ENCODE results near the gene CDH22. TPM values are rescaled to one million over a fixed set of nuclear protein-coding genes. Genes with fewer than 3 reads are reported as not detected.

Gene CDH22
- total RNA-seq, 1 donor from 2014 or later, result 0.09 TPM

GRCh38 chr20:46134716-46135115 lies 173.6 kb downstream of the CDH22 start:
- H3K27ac Mint-ChIP-seq (ENCODE audit: unreplicated experiment), result no peak overlapping the region

DNA sequence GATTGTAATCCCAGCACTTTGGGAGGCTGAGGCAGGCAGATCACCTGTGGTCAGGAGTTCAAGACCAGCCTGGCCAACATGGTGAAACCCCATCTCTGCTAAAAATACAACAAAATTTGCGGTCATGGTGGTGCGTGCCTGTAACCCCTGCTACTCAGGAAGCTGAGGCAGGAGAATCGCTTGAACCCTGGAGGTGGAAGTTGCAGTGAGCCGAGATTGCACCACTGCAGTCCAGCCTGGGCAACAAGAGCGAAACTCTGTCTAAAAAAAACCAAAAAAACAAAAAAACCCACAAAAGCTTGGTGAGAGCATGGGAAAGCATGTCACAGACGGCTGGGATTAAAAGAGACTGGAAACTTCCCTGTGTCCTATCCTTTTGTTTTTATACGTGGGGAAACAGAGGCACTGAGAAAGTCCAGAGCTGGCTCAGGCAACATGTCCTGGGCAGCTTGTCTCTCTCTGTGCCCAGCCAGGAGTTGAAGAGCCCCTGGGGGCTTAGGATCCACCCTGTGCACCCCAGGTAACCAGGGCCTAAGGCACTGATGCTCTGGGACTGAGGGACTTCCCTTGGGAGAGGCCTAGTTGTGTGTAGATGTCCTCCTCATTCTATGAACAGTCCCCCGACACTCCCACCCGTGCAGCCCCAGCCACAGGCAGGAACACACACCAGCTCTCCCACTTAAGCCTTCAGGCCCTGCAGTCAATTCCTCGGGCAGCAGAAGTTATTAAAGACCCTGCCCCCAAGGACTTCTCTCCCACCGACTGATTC lies 174.2 kb downstream of the CDH22 start:
- H3K27ac Mint-ChIP-seq (ENCODE audit: unreplicated experiment), result no peak overlapping the region
- no peak overlapping the region for H3K4me3 Mint-ChIP-seq
- H3K4me1 Mint-ChIP-seq, result peaks cover 15% of the 10 kb centered on the region
- DNase-seq (ENCODE audit: low read depth, low spot score), result no peak
- H3K36me3 Mint-ChIP-seq (ENCODE audit: low read depth), result no peaks in the 10 kb centered on the region
- peaks cover 40% of the 10 kb centered on the region for H3K27me3 Mint-ChIP-seq (ENCODE audit: low read depth)
- TF ChIP-seq CTCF (conservative IDR thresholded peaks at IDR 0.05), result no peak
- no peaks in the 10 kb centered on the region for H3K9me3 Mint-ChIP-seq

More at GRCh38 chr20:46134716-46135115, 173.6 kb downstream of the CDH22 start:
- H3K27me3 Mint-ChIP-seq (ENCODE audit: low read depth), result peaks cover 37% of the 10 kb centered on the region
- peaks cover 19% of the 10 kb centered on the region for H3K4me1 Mint-ChIP-seq
- no peak for DNase-seq (ENCODE audit: low read depth, low spot score)
- no peak for TF ChIP-seq CTCF (conservative IDR thresholded peaks at IDR 0.05)
- H3K36me3 Mint-ChIP-seq (ENCODE audit: low read depth), result no peaks in the 10 kb centered on the region
- H3K9me3 Mint-ChIP-seq, result no peaks in the 10 kb centered on the region
- no peak overlapping the region for H3K4me3 Mint-ChIP-seq

DNA sequence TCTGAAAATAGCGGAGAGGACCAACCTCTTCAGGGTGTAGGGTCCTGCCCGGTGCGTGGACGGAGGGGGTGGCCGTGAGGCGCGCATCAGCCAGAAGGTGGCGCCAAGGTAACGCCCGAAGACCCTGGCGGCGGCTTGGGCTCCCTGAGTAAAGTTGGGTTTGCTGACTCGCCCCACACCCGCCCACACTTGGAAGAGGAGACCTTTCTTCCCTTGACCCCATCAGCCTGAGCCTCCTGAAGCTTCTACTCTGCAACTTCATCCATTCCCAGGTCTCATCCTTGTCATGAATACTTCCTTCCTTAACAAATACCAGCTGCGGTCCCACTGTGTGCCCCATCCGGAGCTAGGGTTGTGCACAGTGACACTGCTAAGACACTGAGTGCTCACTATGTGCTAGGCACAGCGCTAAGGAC lies 175.6 kb downstream of the CDH22 start:
- peak; percentile 82 for DNase-seq (ENCODE audit: low read depth, low spot score)
- Mint-ChIP-seq H3K9me3 (no peaks in the 10 kb centered on the region), H3K4me1 (peaks cover 10% of the 10 kb centered on the region), H3K27ac (ENCODE audit: unreplicated experiment) (no peak overlapping the region), H3K36me3 (ENCODE audit: low read depth) (no peaks in the 10 kb centered on the region), H3K4me3 (no peak overlapping the region), H3K27me3 (ENCODE audit: low read depth) (peaks cover 46% of the 10 kb centered on the region)
- TF ChIP-seq CTCF (conservative IDR thresholded peaks at IDR 0.05), result peak; percentile 89

DNA sequence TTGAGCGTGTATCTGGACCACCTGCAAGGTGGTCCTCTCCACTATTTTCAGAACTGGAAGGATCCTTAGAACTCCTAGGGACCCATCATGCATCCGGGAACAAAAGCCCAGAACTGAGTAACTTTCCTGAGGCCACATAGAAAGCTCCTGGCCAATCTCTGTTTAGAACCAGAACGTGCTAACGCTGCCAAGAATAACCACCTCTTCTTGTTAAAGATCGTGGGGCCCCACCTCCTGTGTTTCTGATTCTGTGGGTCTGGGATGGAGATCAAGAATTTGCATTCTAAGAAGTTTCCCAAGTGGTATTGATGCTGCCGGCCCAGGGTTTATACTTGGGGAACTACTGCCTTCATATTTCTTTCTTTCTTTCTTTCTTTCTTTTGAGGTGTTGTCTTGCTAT lies 176.9 kb downstream of the CDH22 start:
- Mint-ChIP-seq H3K9me3 (no peaks in the 10 kb centered on the region), H3K4me1 (peaks cover 10% of the 10 kb centered on the region), H3K4me3 (no peak overlapping the region), H3K27ac (ENCODE audit: unreplicated experiment) (no peak overlapping the region), H3K27me3 (ENCODE audit: low read depth) (peaks cover 49% of the 10 kb centered on the region), H3K36me3 (ENCODE audit: low read depth) (no peaks in the 10 kb centered on the region)
- no peak for DNase-seq (ENCODE audit: low read depth, low spot score)
- TF ChIP-seq CTCF (conservative IDR thresholded peaks at IDR 0.05), result no peak

DNA sequence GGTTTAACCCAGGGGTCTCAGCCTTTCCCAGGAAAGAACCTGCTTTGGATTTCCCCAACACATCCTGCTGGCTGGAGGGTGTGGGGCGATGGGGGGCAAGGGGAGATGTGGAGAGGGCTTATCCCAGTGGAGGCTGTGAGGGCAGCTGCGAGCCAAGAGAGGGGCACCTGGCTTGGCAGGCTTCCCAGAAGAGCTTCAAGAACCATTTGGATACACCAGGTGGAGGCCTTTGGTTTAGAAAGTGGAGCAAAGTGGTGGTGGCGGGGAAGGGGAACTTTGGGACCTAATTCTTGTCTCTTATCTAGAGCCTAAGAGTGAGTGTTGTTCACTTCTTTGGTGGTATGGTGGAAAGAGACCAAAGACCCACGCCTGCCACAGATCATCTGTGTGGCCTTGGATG lies 177.8 kb downstream of the CDH22 start:
- Mint-ChIP-seq H3K9me3 (no peaks in the 10 kb centered on the region), H3K4me3 (no peak overlapping the region), H3K27me3 (ENCODE audit: low read depth) (peaks cover 49% of the 10 kb centered on the region), H3K4me1 (peaks cover 6% of the 10 kb centered on the region), H3K27ac (ENCODE audit: unreplicated experiment) (no peak overlapping the region), H3K36me3 (ENCODE audit: low read depth) (no peaks in the 10 kb centered on the region)
- no peak for DNase-seq (ENCODE audit: low read depth, low spot score)
- no peak for TF ChIP-seq CTCF (conservative IDR thresholded peaks at IDR 0.05)

Measured in neural crest cell (in vitro differentiated cells).